AG08396 (cell line): ENCODE results near the gene EDIL3.
"Not testable (repeated sequence)": the region's sequence is repeated elsewhere in the genome, so short reads cannot be mapped to it uniquely, and the experiment has no call there.

ENCODE experiments used
- DNase-seq: peaks from one replicate; pipeline ENCODE4 v3.0.0; 2012; ENCODE audit warnings: low spot score, mixed read lengths

EDIL3 gene

DNA sequence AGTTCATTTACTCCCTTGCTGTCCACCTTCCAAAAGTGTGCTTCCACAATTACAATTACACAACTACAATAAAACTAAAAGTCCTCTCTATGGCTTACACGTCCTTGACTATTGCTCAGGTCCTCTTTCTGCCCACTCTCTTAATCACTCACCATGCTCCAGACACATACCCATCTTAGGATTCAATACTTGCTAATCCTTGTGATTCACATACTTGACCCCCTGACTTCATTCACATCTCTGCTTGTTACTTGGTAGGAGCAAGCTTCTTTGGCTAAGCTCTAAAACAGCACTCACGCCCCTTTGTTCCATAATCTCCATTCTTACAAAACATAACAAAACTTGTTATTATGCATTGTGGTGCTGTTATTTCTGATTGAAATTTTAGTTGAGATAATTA lies 215.8 kb downstream of the EDIL3 start:
- DNase-seq, result no peak

- DNase-seq, result no peak
Measured at GRCh38 chr5:84163671-84164070, 221.0 kb downstream of the EDIL3 start.

- no peak for DNase-seq
Measured at GRCh38 chr5:84162695-84163094, 222.0 kb downstream of the EDIL3 start.

GRCh38 chr5:84160650-84161049 lies 224.0 kb downstream of the EDIL3 start:
- DNase-seq, result not testable (repeated sequence)

- DNase-seq, result no peak
Measured at GRCh38 chr5:84149094-84149493, 235.6 kb downstream of the EDIL3 start.

GRCh38 chr5:84148651-84149050 lies 236.0 kb downstream of the EDIL3 start:
- DNase-seq, result no peak

GRCh38 chr5:84137541-84137940 lies 247.1 kb downstream of the EDIL3 start:
- no peak for DNase-seq

DNA sequence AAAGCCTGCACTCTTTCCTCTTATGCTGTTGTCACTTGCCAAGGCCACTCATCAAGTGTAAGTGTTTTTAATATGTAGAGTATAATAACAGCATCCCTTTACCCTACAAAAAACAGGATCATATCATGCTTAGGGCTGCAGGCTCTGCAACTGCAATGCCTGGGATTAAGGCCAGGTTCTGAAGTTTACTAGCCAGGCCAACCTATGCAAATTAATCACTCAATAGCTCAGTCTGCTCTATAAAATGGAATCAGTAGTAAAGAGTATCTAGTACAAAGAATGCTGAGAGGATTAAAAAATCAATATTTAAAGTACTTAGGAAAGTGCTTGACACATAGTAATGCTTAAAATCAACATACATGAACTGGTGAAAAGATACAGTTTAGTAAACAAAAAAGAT lies 253.3 kb downstream of the EDIL3 start:
- no peak for DNase-seq

GRCh38 chr5:84130006-84130580 lies 254.6 kb downstream of the EDIL3 start:
- DNase-seq, result no peak

- DNase-seq, result no peak
Measured at GRCh38 chr5:84125216-84125615, 259.5 kb downstream of the EDIL3 start.

DNA sequence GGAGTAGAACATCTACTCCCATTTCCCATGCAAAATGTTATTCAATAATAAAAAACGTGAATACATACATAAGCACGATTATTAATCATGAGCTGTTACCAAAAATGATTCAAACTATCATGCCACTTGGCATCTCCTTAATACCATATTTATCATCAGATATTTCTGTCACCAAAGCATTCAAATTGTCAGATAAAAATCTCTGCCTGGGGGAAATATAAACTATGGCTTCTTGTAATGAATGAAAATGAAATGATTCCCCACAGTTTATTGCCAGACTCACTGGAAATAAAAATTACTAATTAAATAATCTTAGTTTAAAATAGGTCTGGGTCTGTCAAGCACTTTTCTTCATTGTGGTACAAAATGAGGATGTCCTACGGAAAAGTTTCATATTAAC lies 265.4 kb downstream of the EDIL3 start:
- no peak for DNase-seq

DNA sequence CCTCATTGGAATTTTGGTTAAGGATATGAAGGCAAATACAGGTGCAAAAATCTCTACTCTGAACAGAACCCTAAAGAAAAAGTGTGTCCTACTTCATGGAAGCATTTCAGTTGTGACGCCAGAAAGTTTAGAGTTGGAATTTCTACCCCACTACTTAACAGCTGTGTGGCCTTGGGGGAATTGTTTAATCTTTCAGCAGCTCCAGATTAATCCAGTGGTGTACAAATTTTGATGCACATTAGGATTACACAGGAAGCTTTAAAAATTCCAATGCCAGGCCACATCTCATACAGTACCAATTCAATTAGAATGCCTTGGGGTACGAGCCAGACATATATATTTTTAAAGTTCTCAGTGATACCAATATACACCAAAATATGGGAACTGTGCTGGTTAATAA lies 266.1 kb downstream of the EDIL3 start:
- DNase-seq, result no peak

DNA sequence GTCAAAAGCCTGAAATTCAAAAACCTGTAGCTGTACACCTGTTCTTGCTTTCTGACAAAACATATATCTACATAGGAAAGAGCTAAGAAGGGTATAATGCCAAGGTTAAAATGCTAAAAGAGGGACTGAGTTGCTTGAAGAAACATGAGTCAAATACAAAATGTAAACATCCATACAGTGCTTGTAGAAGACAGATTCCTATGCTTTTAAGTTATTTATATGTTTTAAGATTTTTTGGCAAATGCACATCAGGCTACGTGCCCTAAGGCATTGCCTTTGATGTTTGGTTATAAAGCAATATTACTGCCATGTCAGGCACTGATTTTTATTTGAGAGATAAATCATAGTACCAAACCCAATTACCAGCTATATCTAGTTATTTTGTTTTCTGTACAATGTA lies 269.0 kb downstream of the EDIL3 start:
- no peak for DNase-seq

- DNase-seq, result no peak
Measured at GRCh38 chr5:84113246-84114105, 271.2 kb downstream of the EDIL3 start.

DNA sequence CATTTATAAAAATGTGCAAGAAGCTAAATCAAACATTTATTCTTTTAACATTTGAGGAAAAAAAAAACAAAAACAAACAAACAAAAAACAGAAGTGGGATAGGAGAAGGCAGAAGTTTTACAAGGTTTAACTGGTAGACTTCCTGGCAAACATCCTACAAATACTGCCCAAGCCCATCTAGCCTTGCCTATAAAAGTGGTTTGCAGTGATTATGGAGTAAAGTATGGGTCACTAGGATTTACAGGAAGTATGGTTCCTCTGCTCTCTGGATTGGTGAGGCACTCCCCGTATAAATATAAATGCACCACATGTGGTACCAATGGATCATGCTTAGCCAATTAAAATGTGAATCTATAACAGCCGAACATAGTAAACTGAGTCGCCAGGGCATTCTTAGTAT lies 291.9 kb downstream of the EDIL3 start:
- no peak for DNase-seq

DNA sequence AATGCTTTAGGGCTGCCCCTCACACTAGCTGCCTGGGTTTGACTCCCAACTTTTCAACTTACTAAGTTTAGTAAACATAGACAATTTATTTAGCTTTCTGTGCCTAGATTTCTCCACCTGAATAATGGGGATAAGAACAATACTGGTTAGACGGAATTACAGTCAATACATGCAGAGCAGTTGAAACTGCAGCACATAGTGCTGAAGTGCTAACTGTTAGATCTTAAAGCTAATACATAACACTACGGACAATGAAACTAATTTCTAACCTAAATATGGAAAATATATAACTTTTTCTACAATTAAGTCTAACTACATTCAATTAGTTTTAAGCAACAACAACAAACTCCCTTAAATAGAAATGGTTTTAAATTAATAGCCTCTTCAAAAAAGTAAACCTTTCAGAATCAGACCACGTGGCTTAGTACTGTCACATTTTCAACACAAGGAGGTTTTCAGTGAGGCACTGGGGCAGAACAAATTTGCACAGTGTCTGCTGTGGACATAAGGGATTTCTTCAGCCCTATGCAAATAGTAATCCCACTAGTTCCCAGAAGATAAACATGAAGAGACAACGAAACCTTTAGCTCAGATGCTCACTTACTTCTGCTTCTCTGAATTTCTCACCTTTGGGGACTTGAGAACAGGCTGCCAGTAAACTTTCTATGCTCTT lies 293.4 kb downstream of the EDIL3 start:
- no peak for DNase-seq

DNA sequence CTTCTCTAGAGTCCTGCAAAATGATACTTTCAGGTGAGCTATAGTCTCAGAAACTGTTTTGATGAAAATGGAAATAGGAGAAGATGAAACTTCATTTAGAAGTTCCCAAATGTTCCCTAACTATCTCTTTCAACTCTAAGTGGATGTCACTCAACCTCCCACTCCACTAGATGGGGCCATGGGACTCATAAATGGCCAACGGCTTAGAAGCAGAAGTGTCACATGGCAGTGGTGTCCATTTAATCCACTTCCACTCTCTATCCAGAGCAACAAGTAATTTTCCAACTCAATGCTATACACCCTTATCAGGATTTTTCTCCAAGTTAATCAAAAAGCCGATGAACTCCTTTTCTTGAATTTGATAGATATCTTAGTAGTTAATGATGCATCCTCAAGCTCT lies 295.7 kb downstream of the EDIL3 start:
- no peak for DNase-seq

- DNase-seq, result no peak
Measured at GRCh38 chr5:84086511-84086910, 298.2 kb downstream of the EDIL3 start.

GRCh38 chr5:84085387-84086041 lies 299.2 kb downstream of the EDIL3 start:
- DNase-seq, result no peak

DNA sequence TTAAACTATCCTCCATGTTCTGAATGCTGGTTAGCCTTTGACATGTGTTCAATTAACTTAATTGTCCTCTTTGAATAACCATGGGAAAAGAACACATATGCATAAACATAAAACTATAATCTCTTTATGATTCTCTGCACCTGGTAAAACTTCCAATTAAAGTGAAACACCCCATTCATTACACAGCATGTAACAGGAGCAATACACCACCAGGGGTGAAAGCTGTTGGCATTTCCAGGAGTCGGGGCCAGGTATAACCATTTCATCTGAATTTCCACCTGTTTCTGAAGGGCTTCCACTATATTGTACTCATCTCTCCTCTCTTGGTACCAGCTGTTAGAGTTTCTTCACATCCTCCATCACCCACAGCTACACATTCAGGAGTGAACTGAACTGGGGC lies 303.8 kb downstream of the EDIL3 start:
- no peak for DNase-seq

- DNase-seq, result no peak
Measured at GRCh38 chr5:84072339-84072738, 312.3 kb downstream of the EDIL3 start.

- DNase-seq, result no peak
Measured at GRCh38 chr5:84069608-84070179, 315.0 kb downstream of the EDIL3 start.
